GM12892 (cell line): ENCODE data around the gene FECH.
A peak's percentile ranks its signal among the peaks of the same experiment; 100 is the strongest.
"Not testable (repeated sequence)": the region's sequence is repeated elsewhere in the genome, so short reads cannot be mapped to it uniquely, and the experiment has no call there.

ENCODE experiments used
- DNase-seq: peaks from one replicate; pipeline ENCODE4 v3.0.0; 2011; ENCODE audit not compliant: insufficient read length
- FAIRE-seq: peaks from 2 replicates; lab custom pipeline; 2011; peaks lifted over from hg19 to GRCh38; lab: Jason Lieb, UNC
- POLR2A ChIP-seq: IDR thresholded peaks from 2 replicates; pipeline ENCODE4 v1.6.1; 2011; ENCODE audit warnings: low read depth, low read length, control low read depth
- POLR2AphosphoS5 ChIP-seq: IDR thresholded peaks from 2 replicates; pipeline ENCODE4 v1.6.1; 2011; ENCODE audit warnings: low read depth, low read length, control low read depth
- TAF1 ChIP-seq: IDR thresholded peaks from 2 replicates; pipeline ENCODE4 v1.6.1; 2011; ENCODE audit warnings: low read depth, mild to moderate bottlenecking, control low read depth, low read length, borderline replicate concordance

Gene FECH

DNA sequence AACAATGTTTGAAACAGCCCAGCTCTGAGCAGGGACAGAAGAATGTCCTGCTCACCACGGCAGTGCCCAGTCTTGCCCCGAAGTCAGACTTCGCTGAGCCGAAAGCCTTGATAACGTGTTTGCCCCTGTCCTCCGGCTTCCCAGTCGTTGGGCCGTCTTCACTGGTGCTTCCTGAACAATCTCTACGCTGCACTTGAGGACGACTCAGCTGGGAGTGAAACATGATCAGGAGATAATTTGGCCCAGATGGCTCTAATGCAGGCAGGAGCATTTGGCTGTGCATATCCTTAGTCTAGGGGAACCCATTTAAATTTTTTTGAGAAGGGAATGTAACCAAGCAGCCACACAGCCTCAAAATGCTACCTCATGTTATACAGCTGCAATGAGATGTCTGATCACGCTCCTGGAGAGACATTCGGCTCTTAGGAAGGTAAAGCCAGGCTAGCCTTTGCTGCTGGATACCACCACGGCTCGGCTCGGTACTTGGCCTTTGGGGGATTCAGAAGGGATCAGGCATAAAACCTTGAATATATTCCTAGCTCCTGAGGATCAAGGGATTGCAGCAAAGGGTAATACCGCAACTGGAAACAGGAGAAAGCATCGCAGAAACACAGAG is 43.6 kb downstream of the FECH start:
- DNase-seq: no peak
- TF ChIP-seq TAF1 (no peak), POLR2AphosphoS5 (no peak), POLR2A (no peak)
- FAIRE-seq: no peak

- DNase-seq (no peak), FAIRE-seq (no peak)
- no peak for TF ChIP-seq POLR2A
- TF ChIP-seq POLR2AphosphoS5: no peak
- no peak for TF ChIP-seq TAF1
Measured at GRCh38 chr18:57542126-57542525, 44.4 kb downstream of the FECH start.

GRCh38 chr18:57539702-57540101 is 46.8 kb downstream of the FECH start:
- DNase-seq: no peak
- TF ChIP-seq POLR2AphosphoS5 (no peak), TAF1 (no peak), POLR2A (no peak)
- FAIRE-seq: no peak

GRCh38 chr18:57538614-57539013 is 47.9 kb downstream of the FECH start:
- FAIRE-seq (no peak), DNase-seq (no peak)
- TF ChIP-seq POLR2AphosphoS5 (no peak), POLR2A (no peak)

- TF ChIP-seq POLR2AphosphoS5 (no peak), TAF1 (no peak), POLR2A (no peak)
- FAIRE-seq (no peak), DNase-seq (no peak)
Measured at GRCh38 chr18:57534511-57534909, 52.0 kb downstream of the FECH start.

DNA sequence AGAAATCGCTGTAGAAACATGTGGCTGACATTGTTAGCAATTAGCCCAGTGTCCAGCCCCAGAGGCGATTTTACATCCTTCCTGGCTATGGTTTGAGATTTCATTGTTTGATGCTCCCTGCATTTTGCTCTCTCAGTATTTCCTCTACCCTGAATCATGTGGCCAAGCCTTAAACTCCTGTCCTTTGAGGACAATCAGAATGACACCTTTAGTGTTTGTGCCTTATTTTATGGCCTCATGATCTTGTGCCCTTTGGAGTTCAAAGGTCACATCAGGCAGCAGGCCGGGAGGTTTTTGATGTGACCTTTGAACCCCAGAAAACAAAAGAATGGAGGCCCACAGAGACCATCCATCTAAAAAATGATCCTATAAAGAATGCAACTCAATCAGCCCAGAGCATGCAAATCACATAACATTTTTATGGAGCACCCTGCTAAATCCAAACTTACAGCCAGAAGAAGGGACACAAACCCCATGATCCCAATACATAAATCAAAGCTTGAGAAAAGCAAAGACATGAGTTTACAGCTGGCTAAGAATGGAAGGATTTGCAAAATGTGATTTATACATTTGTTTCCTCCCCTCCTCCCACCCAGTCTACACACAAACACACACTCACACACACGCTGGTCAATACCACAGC is 52.5 kb downstream of the FECH start:
- no peak for TF ChIP-seq POLR2AphosphoS5
- no peak for TF ChIP-seq TAF1
- no peak for TF ChIP-seq POLR2A
- DNase-seq (no peak), FAIRE-seq (no peak)

DNA sequence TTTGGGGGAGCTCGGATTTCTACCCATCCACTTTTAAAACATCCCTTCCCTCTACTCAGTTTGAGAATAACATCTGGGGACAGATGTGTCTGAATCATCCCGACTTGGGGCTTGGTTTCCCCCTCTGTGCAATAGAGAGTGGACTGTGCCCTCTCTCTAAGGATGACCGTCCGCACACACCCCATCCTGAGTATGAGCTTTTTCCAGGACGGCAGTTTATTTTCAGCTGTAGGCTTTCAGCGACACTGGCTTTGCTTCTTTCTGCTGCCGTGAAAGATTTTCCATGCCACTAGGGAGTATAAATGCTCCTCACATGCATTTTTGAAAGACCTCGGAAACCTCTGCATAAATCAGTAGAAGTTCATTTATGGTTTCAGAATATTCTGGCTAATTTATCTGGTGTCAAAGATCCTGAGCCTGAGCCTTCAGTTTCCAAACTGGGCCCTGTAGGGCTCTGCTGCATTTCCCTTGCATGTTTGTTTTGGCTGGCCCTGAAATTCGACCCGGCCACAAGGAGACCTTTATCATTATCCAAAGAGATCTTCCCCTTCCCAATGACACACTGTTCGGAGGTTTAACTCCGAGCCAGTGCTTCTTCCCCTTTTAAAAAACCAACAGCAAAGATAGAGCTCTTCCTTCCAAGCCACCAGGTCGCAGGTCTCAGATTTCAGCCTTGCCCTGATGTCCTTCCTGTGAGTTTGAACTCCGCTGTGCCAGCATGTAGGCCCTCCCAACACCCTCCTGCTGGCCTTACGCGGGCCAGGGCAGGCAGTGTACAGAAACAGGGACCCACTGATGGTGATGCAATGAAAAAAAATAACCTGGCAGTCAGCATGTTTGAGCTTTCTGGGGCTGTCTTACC is 53.3 kb downstream of the FECH start:
- no peak for DNase-seq
- FAIRE-seq: no peak
- TF ChIP-seq TAF1: no peak
- TF ChIP-seq POLR2AphosphoS5: no peak
- no peak for TF ChIP-seq POLR2A

- FAIRE-seq (no peak), DNase-seq (no peak)
- no peak for TF ChIP-seq POLR2AphosphoS5
- TF ChIP-seq POLR2A: no peak
- TF ChIP-seq TAF1: no peak
Measured at GRCh38 chr18:57529151-57529550, 57.4 kb downstream of the FECH start.

DNA sequence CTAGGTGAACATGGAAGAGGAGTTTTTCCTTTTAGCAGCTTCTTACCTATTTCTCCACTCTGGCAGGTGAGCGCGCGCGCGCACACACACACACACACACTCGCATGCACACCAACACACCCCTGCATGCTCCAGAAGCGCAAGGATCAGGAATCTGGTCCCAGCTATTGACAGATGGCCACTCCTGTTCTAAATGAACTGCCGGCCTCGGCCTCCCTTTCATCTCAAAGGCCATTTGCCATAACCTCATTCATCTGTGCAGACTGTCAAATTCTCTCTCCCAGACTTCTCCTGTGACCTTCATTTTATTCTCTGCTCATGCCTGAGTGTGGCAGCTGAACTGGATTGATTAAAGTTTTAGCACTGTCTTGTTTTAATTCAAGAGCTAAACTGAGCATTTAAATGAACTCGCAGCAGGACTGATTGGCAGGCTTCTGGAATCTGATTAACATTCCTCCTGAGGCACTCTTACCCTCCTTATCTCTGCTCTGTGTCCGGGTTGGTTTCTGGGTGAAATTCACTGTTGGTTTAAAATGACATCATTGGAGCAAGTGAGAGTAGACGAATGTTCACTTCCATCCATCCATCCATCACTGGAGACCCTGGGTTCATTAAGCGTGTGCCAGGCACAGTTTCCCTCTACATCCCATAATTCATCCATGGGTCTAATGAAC is 58.8 kb downstream of the FECH start:
- no peak for FAIRE-seq
- TF ChIP-seq POLR2AphosphoS5 (no peak), POLR2A (no peak), TAF1 (no peak)

GRCh38 chr18:57523171-57523956 is 63.1 kb downstream of the FECH start:
- FAIRE-seq (no peak), DNase-seq (no peak)
- TF ChIP-seq TAF1 (no peak), POLR2AphosphoS5 (no peak), POLR2A (no peak)

More for the DNA sequence above, 58.8 kb downstream of the FECH start:
- no peak for DNase-seq

GRCh38 chr18:57522348-57522747 is 64.2 kb downstream of the FECH start:
- not testable (repeated sequence) for DNase-seq
- FAIRE-seq: peak; percentile 64
